M059J (cell line): ENCODE results near the gene DAB1. TPM values are rescaled to one million over a fixed set of nuclear protein-coding genes. Genes with fewer than 3 reads are reported as not detected.

Experiments used
- DNase-seq: peaks from one replicate; pipeline ENCODE4 v3.0.0-alpha.2; 2012; ENCODE audit warnings: low read depth
- total RNA-seq: library from RNA; depleted of rRNA; stranded (reverse); fragments of >200 nt; shearing (Covaris generic); gene quantifications from 2 replicates; pipeline ENCODE4 v1.2.3, GENCODE V29; 2014

Gene DAB1
- total RNA-seq, 1 experiment from 2014 or later = 0.47 TPM

DNA sequence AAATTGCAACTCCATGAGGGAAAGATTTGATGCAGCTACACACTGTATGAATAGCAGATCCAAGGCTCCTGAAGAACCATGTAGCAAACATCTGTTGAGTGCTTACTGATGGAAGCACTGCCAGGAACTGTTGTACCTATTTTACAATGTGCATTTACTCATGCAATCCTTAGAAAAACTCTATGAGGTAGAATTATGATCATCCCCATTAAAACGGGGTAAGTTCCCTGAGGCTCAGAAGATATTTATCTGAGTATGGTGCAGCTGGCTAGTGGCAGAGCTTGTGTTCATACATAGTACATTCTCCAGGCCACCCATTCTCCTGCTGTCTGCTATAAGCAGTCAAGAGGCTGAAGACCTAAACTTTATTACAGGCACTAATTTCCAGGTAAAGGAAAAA is 403.6 kb downstream of the DAB1 start:
- no peak for DNase-seq

DNA sequence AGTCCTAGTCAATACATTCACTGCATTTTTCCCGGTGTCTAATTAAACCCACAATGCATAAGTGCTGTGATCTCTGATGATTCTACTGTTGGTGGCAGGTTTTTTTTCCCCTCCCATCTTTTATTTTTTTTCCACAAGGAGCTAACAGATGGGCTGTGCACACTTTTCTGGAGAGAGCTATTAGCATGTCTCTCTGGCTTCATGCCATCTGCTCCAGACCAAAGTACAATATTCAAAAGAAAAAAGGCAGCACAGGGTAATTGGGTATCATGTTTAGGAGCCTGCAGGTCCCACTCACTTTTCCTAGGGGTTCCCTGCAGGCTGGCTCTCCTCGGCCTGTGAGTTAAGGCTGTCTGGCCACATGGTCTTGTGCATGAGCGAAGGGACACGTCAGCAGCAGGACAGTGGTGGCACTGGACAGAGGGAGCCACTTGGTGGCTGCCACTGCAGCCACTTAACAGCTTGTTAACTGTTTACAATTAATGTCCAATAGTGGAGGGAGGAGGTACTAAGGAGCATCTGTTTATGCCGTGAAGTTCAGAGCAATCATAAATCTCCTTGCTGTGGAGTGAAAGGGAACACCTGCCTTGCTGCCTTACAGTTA is 404.5 kb downstream of the DAB1 start:
- DNase-seq = no peak

DNA sequence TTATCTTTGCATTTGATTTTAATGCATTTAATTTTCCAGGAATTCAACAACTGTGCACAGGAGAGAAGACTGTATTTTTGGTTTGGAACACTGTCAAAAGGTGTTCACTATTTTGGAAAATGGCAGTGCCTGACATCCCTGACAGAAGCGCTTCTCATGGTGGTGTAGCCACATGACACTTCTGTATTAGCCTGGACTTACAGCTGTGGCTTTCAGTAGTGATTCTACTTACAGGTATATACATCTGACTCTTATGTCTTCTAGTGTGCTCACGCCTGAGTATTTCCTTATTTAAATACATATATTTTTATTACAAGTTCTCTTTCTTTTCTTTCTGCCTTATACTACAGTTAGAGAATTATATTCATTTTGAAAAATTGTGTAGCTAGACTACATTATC is 405.7 kb downstream of the DAB1 start:
- DNase-seq = no peak

DNA sequence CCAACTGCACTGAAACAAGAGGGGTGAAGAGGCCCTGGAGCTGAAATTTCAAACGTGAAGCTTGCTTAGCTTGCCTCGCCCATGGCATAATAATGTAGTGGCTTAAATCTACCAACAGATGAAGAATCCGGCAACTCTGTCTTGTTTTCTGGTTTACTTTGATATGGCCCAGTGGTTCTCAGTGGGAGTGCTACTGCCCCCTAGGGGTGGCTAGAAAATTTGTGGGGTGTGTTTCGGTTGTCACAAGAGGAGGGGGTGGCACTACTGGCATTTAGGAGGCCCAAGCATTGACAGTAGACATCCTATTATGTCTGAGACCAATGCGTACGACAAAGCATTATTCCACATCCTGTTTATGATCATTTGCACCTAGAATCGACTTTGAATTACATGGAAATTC is 406.1 kb downstream of the DAB1 start:
- no peak for DNase-seq

DNA sequence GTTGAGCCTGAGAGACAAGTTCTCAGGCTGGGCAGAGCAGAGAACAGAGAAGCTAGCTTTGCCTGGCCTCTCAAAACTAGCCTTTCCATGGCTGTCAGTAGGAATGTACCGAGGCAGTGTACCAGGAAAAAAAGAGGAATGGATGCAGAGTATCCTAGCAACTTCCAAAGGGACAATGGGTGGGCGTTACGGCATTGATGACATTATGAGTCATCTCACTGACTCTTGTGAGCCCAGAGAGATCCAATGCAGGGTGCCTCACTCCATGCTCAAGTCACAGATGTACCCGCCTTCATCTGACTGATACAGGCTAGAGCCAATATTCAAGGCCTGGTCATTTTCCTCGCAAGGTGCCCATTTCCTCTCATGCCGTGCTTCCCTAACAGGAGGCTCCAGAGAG is 406.7 kb downstream of the DAB1 start:
- DNase-seq = peak; percentile 18

GRCh38 chr1:57015071-57015470 is 408.8 kb downstream of the DAB1 start:
- no peak for DNase-seq

GRCh38 chr1:57013522-57013921 is 410.3 kb downstream of the DAB1 start:
- DNase-seq = no peak

- DNase-seq = no peak
Observed at GRCh38 chr1:57012315-57012714, 411.5 kb downstream of the DAB1 start.

DNA sequence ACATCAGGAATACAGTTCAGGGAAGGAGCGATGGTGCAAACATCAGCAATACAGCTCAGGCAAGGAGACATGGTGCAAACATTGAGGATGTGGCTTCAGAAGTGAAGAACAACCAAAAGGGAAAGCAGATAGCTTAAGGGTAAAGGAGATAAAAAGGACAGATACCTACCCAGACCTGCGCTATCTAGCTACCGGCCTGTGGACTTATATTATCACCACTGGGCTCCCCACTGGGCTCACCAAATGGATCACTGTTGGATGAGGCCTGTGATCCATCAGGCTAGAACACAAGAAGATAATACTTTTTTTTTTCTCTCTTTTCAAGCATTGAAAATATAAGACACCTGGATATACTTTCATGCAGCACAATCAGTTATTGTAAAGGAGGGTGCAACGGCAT is 413.3 kb downstream of the DAB1 start:
- no peak for DNase-seq

DNA sequence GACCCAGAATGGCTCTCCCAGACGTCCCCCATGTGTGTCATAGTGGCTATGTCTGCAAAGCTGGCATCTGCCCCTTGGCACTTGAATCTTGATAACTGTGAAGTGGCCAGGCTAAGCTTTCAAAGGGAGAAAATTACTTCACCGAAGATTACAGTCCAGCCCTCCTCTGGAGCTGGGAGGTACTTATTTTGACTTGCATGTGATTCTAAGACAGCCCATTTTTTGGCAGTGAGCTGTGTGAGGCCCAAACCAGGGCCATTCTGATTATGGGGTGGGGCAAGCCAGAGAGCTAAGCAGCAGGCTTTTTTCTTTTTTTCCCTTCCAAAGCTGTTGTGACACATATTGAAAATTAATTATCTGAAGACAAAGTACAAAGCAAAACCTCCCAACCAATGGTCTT is 415.9 kb downstream of the DAB1 start:
- DNase-seq = no peak

DNA sequence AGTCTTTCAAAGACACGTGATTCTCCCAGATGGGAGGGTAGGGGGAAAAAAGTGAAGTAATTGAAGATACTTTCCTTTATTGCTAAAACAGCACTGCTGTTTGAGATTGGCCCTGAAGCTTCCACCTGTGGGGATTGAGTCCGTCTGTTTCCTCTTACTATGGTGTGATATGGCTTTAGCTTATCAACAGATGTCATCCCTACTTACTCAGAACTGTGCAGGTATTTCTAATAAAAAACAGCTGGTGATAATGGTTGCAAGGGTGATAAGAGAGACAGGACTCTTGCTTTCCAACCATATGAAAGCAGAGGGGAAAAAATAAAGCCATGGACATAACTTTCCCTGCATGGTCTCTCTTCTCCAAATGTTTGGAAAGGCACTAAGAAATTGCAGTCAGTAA is 416.4 kb downstream of the DAB1 start:
- DNase-seq = no peak

DNA sequence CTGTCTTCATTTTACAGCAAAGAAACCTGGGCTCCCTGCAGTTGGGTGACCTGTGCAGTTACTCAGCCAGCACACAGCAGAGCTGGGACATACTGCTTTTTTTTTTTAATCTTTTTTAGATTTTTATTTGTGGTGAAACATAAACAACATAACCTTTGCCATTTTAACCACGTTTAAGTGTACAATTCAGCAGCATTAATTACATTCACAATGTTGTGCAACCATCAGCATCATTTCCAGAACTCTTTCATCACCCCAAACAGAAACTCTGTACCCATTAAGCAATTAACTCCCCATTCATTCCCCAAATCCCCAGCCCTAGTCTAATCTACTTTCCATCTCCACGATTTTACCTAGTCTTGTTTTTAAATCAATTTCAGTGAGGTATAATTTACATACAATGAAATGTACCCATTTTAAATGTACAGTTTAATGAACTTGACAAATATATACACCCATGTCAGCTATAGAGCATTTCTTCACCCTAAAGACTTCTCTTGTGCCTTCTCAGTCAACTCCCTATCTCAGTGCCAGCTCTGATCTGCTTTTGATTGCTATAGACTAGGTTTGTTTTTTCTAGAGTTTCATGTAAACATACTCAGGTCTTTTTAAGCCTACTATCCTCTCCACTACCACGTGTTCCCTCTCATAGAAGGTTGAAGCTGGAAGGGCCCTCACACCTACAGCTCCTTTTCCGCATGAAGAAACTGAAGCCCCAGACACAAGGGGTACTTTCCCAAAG is 420.3 kb downstream of the DAB1 start:
- no peak for DNase-seq

DNA sequence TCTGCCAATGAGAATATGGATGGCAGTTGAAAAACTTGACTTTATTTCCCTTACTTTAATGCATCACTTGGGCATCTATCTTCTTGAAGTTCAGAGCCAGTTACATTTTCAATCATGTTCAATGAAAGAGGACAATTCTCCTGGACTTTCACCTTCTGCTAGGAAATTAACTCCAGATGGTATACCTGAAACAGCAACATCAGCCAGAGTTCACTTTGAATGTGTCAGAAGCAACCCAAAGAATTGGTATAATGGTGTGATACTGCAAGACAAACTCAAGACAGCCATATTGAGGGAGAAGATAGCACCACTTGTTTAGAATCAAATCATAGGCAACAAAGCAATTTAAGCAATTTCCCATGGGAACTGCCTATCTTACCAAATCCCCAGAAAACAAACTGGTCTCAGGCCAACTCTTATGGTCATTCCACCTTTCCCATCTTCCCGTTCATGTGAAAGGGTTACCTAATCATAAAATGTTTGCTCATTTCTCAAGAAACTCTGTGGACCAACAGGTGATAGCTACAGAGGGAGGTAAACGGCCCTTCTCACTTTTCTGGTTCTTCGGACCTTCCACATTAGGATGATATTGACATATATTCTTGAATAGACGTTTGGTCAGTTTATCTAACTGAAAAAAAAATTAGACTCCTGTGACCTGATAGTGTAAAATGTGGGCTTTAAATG is 428.3 kb downstream of the DAB1 start:
- no peak for DNase-seq

DNA sequence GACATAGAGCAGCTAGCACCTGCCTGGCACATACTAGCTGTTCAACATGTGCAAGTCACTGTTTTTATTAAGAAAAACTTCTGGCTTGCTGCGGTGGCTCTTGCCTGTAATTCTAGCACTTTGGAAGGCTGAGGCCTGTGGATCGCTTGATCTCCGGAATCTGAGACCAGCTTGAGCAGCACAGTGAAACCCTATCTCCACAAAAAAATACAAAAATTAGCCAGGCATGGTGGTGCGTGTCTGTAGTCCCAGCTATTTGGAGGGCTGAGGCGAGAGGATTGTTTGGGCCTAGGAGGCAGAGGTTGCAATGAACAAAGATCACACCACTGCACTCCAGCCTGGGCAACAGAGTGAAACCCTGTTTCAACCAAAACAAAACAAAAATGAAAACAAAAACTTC is 430.4 kb downstream of the DAB1 start:
- DNase-seq = no peak

DNA sequence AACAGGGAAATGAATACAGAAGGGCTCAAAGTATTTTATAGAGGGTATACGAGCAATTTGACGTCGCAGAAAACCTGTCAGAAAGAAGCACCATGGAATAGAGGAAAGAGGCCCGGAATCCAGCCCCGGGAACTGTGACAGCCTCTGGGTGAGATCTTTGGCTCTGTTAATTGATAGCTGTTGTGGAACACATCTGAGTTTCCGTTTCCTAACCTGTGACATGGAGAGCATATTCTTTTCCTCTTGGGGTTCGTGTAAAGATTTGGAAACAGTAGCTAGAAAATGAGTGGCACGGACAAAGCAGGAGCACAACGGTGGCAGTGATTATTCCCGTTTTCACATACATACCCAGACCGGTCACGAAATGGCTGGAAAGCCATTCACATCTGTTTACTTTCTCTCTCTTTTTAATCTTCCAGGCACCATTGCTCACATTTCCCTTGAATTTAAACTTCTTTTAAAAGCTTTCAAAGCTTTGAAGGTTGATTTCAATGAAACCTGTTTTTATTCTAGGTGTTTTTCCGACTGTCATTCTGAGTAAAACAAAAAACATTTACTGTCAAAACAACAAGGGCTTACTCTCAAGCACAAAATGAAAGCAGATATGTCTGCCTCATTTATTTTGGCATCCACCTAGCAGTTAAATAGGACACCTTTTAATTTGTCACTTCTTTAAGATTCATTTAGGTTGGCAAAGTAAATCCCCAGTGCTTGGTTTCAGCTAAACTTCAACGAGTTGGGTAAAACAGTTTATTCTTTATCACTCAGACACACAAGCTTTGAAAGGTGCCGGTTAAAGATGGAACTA is 431.3 kb downstream of the DAB1 start:
- DNase-seq = no peak

DNA sequence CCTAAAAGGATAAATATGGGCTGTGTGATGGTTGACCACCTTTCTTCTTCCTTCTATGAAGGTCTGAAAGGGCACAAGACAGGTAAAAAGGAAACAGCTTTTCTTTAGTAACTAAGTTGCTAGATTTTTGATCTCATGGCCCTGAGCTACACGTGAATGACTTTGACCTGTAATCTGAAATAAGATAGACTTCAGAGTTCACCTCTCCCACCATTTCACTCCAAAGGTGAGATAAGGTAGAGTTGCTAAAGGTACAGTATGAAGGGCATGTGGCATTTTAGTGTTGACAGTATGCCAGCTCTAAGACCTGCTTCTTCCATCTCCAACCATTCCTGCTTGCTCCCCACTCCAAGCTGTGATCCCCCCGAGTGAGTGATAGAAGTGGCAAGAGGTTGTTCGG is 432.3 kb downstream of the DAB1 start:
- no peak for DNase-seq

GRCh38 chr1:56986397-56986796 is 437.5 kb downstream of the DAB1 start:
- DNase-seq = no peak

- no peak for DNase-seq
Observed at GRCh38 chr1:56985857-56986256, 438.0 kb downstream of the DAB1 start.

DNA sequence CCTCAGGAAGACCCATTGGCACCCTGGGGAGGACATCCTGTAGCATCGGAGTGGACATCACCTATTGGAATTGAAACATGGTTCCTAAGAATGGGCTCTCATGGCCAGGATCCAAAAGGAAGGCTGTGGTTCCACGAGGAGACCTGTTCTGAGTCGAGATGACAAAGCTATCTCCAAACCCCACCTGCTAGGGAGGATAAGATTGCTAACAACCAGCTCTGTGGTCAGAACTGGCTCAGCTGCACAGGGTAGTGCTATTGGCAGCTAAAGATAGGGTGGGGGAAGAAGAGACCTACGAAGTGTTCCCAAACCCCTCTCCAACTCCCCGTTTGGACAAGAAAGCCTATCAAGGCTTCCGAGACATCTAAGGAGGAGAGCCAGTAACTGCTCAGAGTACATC is 440.4 kb downstream of the DAB1 start:
- no peak for DNase-seq

DNA sequence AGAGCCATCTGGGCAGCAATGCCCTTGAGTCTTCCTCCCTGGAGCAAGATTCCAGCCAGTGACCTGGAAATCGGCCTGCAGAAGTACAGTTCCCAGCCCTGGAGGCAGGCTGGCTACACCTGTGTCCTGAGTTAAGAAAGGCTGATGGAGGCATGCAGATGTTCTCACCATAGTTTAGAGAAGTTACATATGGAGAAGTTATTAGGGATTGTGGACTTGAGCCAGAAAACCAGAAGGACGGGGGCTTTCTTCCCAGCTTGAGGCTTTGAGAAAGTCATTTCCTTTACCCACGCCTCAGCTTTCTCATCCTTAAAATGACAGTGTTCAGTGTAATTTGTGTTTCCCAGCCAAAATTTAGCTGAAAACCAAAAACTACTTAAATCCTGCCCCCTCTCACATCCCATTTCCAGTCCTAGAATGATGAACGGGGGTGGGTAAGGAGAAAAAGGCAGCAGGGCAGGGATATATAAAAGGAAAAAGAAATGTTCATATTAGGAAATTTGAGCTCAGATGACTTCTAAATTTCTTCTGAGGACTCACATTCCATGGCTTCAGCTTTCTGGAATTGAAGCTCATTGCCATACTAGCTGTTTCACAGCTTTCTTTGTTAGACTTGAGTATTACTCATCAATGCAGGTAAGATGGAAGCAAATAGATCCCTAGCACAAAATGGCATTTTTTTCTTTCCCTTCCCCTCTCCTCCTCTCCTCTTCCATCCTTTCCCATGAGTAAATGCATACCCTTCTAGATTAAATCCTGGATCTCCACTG is 443.7 kb downstream of the DAB1 start:
- DNase-seq = no peak

DNA sequence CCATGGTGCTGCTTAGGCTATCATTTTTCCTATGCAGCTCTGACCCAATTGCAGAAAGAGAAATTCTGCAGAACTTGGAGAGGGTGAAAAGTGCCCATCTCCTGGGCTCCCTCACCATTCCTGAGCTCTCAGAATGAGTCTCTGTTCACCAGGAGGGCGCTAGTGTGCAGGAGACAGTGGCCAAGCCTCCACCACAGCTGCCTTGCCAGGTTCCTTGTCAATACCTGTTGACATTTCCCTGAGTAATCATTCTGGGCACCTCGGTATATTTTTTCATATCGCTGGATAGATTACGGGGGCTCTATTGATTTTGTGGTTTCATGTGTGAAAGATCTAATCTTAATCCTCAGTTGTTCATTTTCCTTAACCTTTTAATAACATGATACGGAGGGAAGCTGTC is 445.0 kb downstream of the DAB1 start:
- no peak for DNase-seq

- DNase-seq = no peak
Observed at GRCh38 chr1:56977910-56978309, 445.9 kb downstream of the DAB1 start.
